Medulla oblongata (tissue), 1 donor: Measurements from ENCODE around the gene SLC25A26.
"Not testable (repeated sequence)": the region's sequence is repeated elsewhere in the genome, so short reads cannot be mapped to it uniquely, and the experiment has no call there.

ENCODE experiments used
- DNase-seq: peaks from one replicate; pipeline ENCODE4 v3.0.0-alpha.2; 2015; ENCODE audit errors: extremely low spot score

SLC25A26 gene

GRCh38 chr3:66269411-66269810 lies 48.6 kb downstream of the SLC25A26 start:
- no peak for DNase-seq

GRCh38 chr3:66270288-66270687 lies 49.5 kb downstream of the SLC25A26 start:
- no peak for DNase-seq

- DNase-seq = no peak
These were observed 49.9 kb downstream of the SLC25A26 start for GRCh38 chr3:66270701-66271100.

- DNase-seq = no peak
These were observed 50.4 kb downstream of the SLC25A26 start for GRCh38 chr3:66271231-66271630.

DNA sequence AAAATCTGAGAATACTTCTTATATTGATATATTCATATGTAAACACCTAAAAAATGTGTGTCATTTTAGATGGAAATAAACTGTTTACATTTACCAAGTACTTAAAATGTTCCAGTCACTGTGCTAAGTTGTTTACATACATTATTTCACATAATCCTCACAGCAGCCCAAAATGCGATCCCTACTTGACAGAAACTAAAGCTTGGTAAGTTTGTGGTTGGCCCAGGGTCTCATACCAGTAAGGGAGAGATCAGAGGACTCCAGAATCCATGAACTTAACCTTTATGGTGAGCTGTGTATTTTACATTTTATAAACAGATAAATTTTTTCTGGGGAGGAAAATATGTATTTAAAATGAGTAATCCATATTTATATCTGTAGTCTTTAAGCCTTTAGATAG lies 51.2 kb downstream of the SLC25A26 start:
- DNase-seq = no peak

GRCh38 chr3:66274837-66275236 lies 54.0 kb downstream of the SLC25A26 start:
- not testable (repeated sequence) for DNase-seq

- peak; percentile 92 for DNase-seq
These were observed 56.0 kb downstream of the SLC25A26 start for GRCh38 chr3:66276705-66277274.

DNA sequence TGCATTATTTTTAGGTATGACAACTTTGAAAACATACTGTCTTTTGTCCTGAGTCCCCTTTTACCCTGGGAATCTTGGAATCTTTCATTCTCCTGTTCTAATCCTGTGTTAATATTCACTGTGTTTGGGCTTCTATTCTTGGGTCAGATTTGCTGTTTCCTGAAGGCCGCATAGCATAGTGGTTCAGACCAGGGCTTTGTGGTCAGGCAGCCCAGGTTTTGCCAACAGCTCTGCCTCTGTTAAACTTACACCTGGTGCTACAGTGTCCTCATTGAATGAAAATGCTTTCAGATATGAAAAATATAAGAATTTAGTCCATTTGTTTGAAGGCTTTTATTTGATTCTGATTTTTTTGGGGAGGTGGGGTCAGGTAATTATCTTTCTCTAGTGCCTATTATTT lies 58.4 kb downstream of the SLC25A26 start:
- no peak for DNase-seq

DNA sequence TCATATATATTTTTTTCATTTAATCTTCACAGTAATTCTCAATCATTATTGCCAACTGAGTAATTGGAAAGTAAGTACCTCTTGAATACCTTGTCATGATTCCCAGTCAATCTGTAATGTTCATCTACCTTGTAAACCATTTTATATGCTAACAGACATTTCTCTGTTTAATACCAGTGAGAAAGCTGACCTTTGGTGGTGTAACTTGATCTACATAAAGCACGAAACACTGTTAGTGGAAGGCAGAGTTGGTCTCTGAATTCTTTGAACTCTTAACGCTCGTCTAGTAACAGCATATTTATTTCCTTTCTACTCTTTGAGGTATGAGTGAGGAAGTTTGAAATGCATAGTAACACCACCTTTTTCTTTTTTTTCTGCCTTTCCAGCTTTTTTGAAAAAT lies 59.5 kb downstream of the SLC25A26 start:
- no peak for DNase-seq

DNA sequence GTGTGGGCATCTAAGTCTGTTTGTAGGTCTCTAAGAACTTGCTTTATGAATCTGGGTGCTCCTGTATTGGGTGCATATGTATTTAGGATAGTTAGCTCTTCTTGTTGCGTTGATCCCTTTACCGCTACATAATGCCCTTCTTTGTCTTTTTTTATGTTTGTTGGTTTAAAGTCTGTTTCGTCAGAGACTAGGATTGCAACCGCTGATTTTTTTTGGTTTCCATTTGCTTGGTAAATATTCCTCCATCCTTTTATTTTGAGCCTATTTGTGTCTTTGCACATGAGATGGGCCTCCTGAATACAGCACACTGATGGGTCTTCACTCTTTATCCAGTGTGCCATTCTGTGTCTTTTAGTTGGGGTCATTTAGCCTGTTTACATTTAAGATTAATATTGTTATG lies 71.1 kb downstream of the SLC25A26 start:
- DNase-seq = not testable (repeated sequence)

- no peak for DNase-seq
These were observed 76.6 kb downstream of the SLC25A26 start for GRCh38 chr3:66297260-66297873.

DNA sequence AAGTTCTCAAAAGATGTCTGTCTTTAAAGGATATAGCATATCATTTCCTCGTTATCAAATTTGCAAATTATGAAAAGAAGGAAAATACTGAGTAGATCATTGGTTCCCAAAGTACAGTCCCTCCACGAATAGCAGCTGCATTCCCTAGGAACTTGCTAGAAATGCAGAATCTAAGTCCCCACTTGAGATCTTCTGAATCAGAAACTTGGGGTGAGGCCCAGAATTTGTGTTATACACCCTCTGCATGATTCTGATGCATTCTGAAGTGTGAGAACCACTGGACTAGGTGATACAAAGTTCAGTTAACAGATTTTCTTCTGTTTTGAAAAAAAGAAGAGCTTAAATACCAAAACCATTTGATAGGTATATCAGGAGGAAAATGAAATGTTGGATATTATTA lies 77.1 kb downstream of the SLC25A26 start:
- peak; percentile 52 for DNase-seq

GRCh38 chr3:66298591-66298990 lies 77.8 kb downstream of the SLC25A26 start:
- no peak for DNase-seq

- not testable (repeated sequence) for DNase-seq
These were observed 78.3 kb downstream of the SLC25A26 start for GRCh38 chr3:66299085-66299484.

DNA sequence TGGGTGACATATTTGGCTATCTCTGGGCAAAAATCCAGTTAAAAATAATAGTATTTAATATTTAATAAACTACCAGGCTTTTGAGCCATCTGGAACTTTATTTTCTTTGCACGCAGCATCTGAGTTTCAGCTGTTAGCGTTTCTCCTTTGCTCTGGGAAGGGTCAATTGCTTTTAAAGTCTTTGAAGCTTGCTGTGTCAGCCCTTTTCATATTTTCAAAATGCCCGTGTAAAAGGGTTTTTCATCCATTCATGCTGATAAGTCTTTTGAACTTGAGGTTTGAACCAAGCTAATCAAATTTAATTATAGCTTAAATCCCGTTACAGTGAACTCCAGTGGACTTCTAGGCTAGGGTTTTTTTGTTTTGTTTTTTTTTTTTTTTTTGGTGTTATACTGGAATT lies 79.1 kb downstream of the SLC25A26 start:
- DNase-seq = no peak

GRCh38 chr3:66302288-66302687 lies 81.5 kb downstream of the SLC25A26 start:
- no peak for DNase-seq

DNA sequence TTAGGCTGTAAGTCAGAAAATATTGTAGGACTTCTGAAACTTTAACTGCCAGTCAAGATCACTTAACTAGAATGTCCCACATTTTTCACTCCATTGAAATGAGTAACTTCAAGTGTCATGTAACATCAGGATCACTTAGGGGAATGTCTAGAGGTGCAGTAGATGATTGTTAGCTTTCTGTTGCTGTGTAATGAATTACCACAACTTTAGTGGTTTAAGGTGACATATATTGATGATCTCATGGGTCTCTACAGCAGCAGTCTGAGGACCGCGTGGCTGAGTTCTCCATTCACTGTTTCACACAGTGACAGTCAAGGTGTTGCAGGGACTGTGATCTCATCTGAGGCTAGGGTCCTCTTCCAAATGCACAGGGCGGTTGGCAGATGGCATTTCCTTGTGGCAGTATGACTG lies 82.7 kb downstream of the SLC25A26 start:
- DNase-seq = no peak

DNA sequence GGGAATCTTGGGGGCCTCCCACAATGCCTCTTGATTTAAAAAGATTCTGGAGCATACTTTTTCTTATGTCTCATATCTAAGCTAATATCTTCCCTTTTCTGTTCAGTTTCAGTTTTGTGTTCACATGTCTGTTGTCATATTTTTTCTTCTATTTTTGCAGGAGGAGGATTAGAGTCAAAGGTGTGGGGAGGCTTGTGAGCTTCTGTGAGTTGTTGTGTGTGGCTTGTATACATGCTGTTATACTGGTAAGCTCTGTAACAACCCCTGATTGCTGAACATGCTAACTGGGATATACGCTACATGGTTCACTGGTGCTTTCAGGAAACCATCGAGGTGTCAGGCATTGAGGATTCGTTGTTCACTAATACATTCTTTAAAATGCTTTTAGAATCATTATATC lies 83.5 kb downstream of the SLC25A26 start:
- DNase-seq = no peak

DNA sequence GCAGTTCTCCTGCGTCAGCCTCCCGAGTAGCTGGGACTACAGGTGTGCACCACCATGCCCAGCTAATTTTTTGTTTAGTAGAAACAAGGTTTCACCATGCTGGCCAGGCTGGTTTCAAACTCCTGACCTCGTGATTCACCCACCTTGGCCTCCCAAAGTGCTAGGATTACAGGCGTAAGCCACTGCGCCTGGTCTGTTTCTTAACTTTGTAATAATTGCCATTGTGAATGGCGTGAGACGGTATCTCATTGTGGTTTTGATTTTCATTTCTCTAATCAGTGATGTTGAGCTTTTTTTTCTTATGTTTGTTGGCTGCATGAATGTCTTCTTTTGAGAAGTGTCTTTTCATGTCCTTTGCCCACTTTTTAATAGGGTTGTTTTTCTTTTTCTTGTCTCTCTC lies 85.3 kb downstream of the SLC25A26 start:
- DNase-seq = not testable (repeated sequence)

DNA sequence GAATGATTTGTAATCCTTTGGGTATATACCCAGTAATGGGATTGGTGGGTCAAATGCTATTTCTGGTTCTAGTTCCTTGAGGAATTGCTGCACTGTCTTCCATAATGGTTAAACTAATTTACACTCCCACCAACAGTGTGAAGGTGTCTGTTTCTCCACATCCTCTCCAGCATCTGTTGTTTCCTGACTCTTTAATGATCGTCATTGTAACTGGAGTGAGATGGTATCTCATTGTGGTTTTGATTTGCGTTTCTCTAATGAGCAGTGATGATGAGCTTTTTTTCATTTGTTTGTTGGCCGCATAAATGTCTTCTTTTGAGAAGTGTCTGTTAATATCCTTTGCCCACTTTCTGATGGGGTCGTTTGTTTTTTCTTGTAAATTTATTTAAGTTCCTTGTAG lies 86.2 kb downstream of the SLC25A26 start:
- DNase-seq = not testable (repeated sequence)

DNA sequence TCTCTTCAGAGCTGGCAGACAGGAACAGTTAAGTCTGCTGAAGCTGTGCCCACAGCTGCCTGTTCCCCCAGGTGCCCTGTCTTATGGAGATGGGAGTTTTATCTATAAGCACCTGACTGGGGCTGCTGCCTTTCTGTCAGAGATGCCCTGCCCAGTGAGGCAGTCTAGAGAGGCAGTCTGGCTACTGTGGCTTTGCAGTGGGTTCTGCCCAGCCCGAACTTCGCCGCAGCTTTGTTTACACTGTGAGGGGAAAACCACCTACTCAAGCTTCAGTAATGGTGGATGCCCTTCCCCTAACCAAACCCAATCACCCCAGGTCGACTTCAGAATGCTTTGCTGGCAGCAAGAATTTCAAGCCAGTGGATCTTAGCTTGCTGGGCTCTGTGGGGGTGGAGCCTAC lies 91.2 kb downstream of the SLC25A26 start:
- DNase-seq = no peak

- no peak for DNase-seq
These were observed 93.7 kb downstream of the SLC25A26 start for GRCh38 chr3:66314455-66314854.

DNA sequence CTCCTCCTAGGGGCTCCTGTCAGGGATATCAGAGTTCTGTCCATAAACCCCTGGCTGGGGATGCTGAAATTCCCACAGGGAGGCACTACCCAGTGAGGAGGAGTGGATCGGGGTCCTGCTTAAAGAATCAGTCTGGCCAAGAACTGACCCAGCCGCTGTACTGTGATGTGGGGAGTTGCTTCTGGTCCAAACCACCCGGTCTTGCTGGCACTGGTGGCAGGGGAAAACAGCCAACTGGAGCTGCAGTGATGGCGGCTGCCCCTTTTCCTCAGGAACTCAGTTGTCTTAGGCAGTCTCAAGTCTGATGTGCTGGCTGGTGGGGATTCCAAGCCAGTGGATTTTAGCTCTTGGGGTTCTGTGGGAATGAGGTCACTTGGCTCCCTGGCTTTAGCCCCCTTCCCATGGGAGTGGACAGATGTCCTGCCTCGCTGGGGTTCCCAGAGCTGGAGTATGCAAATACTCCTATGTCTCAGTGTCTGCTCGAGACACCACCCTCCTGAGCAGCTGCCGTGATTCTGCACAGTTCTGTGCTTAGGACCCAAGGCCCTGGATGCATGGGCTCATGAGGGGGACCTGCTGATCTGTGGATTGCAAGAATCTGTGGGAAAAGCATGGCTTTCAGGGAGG lies 97.1 kb downstream of the SLC25A26 start:
- DNase-seq = peak; percentile 37
